Measurements from ENCODE around the gene LRRC72.
A peak's percentile ranks its signal among the peaks of the same experiment; 100 is the strongest.
"Not testable (repeated sequence)": the region's sequence is repeated elsewhere in the genome, so short reads cannot be mapped to it uniquely, and the experiment has no call there.

Gene LRRC72

DNA sequence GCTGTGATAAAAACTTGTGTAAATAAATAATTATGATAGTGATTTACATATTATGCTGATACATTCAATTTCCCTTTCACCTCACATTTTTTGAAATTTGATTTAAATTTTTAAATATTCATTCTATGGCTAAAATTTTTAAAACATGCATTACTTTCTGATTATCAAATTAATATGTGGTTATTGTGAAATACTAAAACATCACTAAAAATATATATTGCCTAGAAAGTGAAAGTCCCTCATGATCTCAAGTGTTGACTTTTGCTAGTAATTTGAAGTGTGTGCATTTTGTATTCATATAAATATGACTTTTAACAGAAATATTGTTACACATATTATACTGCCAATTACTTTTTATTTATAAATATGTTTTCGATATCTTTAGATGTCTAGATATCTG, 3.1 kb downstream of the LRRC72 start:
- no peak for DNase-seq

DNA sequence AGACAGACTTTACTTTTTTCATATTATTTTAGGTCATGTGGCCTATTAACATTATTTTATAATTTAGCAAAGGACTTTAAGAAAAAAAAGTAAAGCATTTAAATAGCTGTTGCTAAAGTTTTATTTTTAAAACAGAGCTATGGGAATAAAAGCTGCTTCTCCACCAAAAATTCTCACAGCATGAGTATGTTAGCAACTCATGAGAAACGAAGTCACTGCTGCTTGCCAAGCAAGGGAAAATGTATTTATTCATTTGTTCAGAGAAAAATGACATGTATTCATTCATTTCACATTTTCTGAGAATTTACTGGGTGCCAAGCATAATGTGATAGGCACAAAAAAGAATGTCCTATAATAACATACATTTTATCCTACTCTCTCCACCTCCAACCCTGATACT, 5.1 kb downstream of the LRRC72 start:
- no peak for DNase-seq

GRCh38 chr7:16532272-16532671, 5.6 kb downstream of the LRRC72 start:
- no peak for DNase-seq

DNA sequence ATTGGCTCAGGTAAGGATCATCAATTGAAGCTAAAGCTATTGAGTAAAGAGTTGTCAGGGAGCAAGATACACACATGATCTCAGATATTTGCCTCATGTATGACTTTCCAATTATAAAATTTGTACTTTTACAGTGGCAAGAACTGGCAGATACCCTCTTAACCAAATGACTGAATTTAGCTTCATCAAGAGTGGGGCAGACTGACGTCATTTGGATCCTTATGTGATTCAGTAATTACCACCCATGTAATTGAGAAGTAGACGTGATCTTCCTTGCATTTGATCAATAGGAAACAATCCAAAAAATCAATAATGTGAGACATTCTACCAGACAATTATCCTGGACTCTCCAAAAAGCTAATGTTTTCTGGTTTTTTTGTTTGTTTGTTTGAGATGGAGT, 8.9 kb downstream of the LRRC72 start:
- DNase-seq = no peak

GRCh38 chr7:16540559-16540958, 13.9 kb downstream of the LRRC72 start:
- not testable (repeated sequence) for DNase-seq

DNA sequence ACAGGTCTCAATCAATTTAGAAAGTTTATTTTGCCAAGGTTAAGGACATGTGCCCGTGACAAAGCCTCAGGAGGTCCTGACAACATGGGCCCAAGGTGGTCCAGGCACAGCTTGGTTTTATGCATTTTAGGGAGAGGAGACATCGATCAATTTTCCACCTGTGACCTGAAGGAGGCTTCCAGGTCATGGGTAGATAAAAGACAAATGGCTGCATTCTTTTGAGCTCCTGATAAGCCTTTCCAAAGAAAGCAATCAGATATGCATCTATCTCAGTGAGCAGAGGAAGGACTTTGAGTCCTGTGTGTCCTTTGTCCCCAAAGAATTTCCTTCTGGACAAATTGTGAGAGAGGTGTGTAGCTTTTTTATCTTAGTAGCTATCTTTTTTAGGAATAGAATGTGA, 15.8 kb downstream of the LRRC72 start:
- DNase-seq = no peak

DNA sequence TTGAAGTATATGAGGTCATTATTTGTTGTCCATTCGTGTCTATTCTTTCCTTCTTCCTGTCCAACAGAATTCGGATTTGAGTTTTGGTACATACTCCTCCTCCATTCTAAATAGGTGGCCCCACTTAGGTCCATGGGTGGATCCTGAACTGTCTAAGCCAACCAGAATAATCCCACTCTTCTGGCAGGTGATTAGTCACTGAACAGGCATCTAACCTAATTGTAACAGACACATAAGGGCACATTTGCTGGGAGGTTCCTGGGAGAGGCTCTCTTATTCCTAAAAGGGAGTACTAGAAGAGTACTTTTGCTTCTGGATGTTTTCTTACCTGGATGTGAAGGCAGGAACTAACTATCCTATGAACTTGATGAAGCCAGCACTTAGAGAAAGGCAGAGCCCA, 16.8 kb downstream of the LRRC72 start:
- DNase-seq = no peak

- no peak for DNase-seq
Measured at GRCh38 chr7:16546921-16547505, 20.4 kb downstream of the LRRC72 start.

GRCh38 chr7:16548428-16548827, 21.8 kb downstream of the LRRC72 start:
- no peak for DNase-seq

DNA sequence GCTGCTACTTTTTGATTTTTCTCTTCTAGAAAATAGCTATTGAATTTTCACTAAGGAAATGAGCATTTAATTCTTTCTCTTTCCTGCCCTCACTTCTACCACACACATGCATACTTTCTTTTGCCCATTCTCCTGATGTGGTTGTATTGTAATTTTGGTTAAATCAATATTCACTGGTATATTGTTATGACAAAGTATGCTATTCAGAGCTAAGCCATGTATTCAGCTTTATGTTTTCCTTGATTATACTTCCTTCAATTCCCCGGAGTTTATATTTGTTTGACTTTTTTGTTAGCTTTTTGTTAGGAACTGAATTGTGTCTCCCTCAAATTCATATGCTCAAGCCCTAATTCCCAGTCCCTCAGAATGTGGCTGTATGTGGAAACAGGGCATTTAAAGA, 24.0 kb downstream of the LRRC72 start:
- DNase-seq = no peak

- no peak for DNase-seq
Measured at GRCh38 chr7:16554518-16555236, 28.1 kb downstream of the LRRC72 start.

GRCh38 chr7:16556359-16556758, 29.7 kb downstream of the LRRC72 start:
- no peak for DNase-seq

DNA sequence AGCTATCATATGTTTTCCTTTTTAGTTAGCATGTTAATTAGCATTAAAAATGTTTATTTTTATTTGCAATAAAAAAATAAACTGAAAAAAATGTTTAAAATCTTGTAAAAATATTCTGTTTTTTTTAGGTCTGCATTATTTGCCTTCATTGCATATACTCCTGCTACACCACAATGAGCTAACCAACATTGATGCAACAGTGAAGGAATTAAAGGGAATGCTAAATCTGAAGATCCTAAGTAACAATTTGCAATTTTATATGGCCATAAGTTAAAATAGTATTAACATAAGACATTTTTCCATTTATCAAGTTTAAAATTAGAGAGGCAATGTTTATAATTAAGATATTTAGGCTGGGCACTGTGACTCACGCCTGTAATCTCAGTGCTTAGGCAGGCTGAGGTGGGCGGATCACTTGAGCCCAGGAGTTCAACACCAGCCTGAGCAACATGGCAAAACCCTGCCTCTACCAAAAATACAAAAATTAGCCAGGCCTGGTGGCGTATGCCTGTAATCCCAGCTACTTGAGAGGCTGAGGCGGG, 32.2 kb downstream of the LRRC72 start:
- no peak for DNase-seq

GRCh38 chr7:16559497-16560179, 33.0 kb downstream of the LRRC72 start:
- DNase-seq = no peak

DNA sequence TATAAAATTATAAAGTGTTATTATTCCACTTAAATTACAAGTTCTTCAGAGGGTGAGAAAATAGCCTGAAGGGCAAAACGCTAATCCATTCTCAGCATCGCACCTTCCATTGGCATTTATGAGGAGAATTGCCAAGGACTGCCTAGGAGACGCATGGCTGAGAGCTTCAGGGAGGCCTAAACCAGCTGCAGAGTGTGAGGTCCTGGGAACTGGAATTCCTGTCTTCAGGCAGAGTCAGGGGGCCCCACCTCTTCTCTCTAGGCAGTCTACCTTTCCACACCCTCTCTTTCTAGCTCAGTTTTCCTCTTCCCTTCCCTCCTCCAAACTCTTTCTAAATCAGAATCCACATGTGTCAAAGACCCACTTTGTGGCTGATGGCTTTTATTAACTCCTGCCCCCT, 35.3 kb downstream of the LRRC72 start:
- DNase-seq = no peak

- DNase-seq = no peak
Measured at GRCh38 chr7:16562456-16563220, 36.0 kb downstream of the LRRC72 start.

DNA sequence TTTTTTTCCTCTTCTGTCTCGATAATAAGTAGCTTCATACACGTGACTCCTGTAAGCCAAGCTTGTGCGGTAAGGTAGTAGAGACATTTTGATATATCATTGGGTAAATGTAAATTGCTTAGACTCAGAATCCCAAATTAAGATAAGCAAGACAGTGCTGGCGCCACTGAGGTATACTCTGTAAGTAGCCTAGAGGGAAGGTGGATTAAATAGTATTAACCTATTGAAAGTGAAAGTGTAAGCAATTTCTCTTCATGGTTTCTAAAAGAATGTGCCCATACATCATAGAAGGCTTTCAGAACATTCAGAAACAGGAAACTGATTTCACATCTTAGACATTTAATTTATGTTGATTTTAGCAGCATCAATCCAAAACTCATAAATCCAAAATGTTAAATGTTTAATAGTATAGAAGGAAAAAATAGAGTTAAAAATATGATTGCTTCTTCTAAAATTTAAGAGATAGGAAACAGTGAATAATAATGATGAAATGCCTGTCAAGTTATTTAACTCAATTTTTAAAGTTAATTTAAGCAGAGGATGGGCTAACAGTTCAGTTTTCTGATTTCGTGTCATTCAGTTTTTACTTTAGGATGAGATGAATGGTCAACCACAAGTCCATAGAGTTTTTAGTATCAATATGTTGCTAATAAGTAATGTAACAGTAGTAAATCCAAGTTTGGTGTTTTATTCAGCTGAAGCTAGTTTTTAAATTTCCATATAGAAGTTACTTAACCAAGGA, 36.8 kb downstream of the LRRC72 start:
- no peak for DNase-seq

DNA sequence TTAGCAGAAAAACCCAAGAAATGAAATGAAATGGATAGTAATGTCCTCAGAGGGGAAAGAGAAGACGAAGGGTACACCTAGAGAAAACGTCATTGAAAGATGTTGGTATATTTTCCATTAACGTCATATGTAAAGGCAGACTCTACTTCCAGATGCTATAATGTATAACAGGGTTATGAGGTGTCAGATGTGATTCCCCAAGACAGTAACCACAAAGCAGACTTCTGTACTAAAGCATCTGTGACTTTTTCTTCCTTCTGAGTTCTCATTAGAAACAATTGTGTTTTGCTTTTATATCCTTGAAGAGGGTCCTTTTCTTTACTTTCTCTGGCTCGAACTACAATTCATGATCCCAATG, 37.4 kb downstream of the LRRC72 start:
- DNase-seq = no peak

- peak; percentile 77 for DNase-seq
Measured at GRCh38 chr7:16564909-16565426, 38.3 kb downstream of the LRRC72 start.

DNA sequence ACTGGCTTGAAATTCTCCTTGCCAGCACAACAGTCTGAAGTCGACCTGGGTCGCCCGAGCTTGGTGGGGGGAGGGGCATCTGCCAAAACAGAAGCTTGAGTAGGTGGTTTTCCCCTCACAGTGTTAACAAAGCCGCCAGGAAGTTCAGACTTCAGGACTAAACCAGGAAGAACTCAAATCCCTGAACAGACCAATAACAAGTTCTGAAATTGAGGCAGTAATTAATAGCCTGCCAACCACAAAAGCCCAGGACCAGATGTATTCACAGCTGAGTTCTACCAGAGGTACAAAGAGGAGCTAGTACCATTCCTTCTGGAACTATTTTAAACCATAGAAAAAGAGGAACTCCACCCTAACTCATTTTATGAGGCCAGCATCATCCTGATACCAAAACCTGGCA, 45.3 kb downstream of the LRRC72 start:
- no peak for DNase-seq

- no peak for DNase-seq
Measured at GRCh38 chr7:16579216-16579615, 52.6 kb downstream of the LRRC72 start.

DNA sequence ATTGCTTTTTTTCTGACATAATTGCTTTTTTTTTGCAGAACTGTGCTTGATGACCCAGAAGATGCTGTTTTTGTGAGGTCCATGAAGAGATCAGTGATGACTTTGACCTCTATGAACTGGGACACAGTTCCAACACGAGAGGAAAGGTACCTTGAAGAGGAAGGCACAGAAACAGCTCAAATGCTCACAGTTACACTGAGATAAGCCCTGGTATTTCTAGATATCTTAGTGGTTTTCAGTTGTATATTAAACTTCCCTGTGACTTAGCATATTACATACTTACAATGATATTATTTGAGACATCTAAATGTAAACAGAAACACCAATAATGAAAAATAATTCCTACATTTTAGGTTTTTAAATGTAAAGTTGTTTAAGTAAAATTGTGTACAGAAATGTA, 54.7 kb downstream of the LRRC72 start:
- DNase-seq = no peak

Measured in NCI-H1417 treated with DMSO at 0.1 percent for 48 hours (cell line).